SK-N-SH treated with all-trans-retinoic acid at 6 μM for 48 hours (cell line): ENCODE data around the gene FAM20C.

Source experiments
- ATAC-seq: fragments of 200-7000 bp; cut with Tn5 transposase; 3 replicates; pipeline ENCODE4 v1.9.1; 2020; ENCODE audit warnings: mild to moderate bottlenecking, moderate library complexity
- ARNTL ChIP-seq: fragments of 450-650 bp; formaldehyde crosslinking; IDR thresholded peaks from 2 replicates; pipeline ENCODE4 v1.5.0; 2020; ENCODE audit warnings: low read depth, mild to moderate bottlenecking, moderate library complexity, borderline replicate concordance
- BACH2 ChIP-seq: fragments of 250-450 bp; sonication (Bioruptor Pico); IDR thresholded peaks from 2 replicates; pipeline ENCODE4 v1.9.0; 2021; ENCODE audit warnings: mild to moderate bottlenecking, borderline replicate concordance
- CSDC2 ChIP-seq: fragments of 250-450 bp; sonication (Bioruptor Pico); IDR thresholded peaks from 2 replicates; pipeline ENCODE4 v1.5.0; 2020; ENCODE audit warnings: mild to moderate bottlenecking, moderate library complexity
- CSRNP3 ChIP-seq: fragments of 250-450 bp; sonication (Bioruptor Pico); IDR thresholded peaks from 2 replicates; pipeline ENCODE4 v1.5.1; 2021; ENCODE audit warnings: mild to moderate bottlenecking, moderate library complexity
- GLIS3 ChIP-seq: fragments of 250-450 bp; sonication (Bioruptor Pico); IDR thresholded peaks from 2 replicates; pipeline ENCODE4 v1.5.0; 2020; ENCODE audit warnings: mild to moderate bottlenecking, moderate library complexity
- ISL1 ChIP-seq: fragments of 250-450 bp; sonication (Bioruptor Pico); IDR thresholded peaks from 2 replicates; pipeline ENCODE4 v2.1.2; 2022; ENCODE audit warnings: mild to moderate bottlenecking, moderate library complexity
- OSR1 ChIP-seq: fragments of 250-450 bp; sonication (Bioruptor Pico); IDR thresholded peaks from 2 replicates; pipeline ENCODE4 v1.8.0; 2022; ENCODE audit warnings: moderate library complexity, mild to moderate bottlenecking, inconsistent platforms
- POU6F1 ChIP-seq: fragments of 250-450 bp; sonication (Bioruptor Pico); IDR thresholded peaks from 2 replicates; pipeline ENCODE4 v1.8.0; 2021; ENCODE audit warnings: low read depth, mild to moderate bottlenecking, moderate library complexity, borderline replicate concordance
- PPARA ChIP-seq: fragments of 250-450 bp; sonication (Bioruptor Pico); IDR thresholded peaks from 2 replicates; pipeline ENCODE4 v1.5.0; 2020; ENCODE audit warnings: mild to moderate bottlenecking, borderline replicate concordance
- SNAI2 ChIP-seq: fragments of 250-450 bp; sonication (Bioruptor Pico); IDR thresholded peaks from 2 replicates; pipeline ENCODE4 v1.5.0; 2020; ENCODE audit warnings: mild to moderate bottlenecking, moderate library complexity
- TCF4 ChIP-seq: fragments of 250-450 bp; sonication (Bioruptor Pico); IDR thresholded peaks from 2 replicates; pipeline ENCODE4 v1.8.0; 2021; ENCODE audit warnings: mild to moderate bottlenecking, moderate library complexity, borderline replicate concordance
- TOX ChIP-seq: fragments of 250-450 bp; sonication (Bioruptor Pico); IDR thresholded peaks from 2 replicates; pipeline ENCODE4 v1.8.0; 2021; ENCODE audit warnings: mild to moderate bottlenecking, moderate library complexity, borderline replicate concordance
- ZC3H10 ChIP-seq: fragments of 250-450 bp; sonication (Bioruptor Pico); IDR thresholded peaks from 2 replicates; pipeline ENCODE4 v1.5.1; 2021; ENCODE audit warnings: mild to moderate bottlenecking, moderate library complexity
- ZFP3 ChIP-seq: fragments of 250-450 bp; sonication (Bioruptor Pico); IDR thresholded peaks from 2 replicates; pipeline ENCODE4 v1.5.0; 2020; ENCODE audit warnings: mild to moderate bottlenecking, moderate library complexity
- ZFP30 ChIP-seq: fragments of 450-650 bp; formaldehyde crosslinking; IDR thresholded peaks from 2 replicates; pipeline ENCODE4 v1.5.0; 2022; ENCODE audit warnings: mild to moderate bottlenecking, moderate library complexity
- ZNF565 ChIP-seq: fragments of 450-650 bp; formaldehyde crosslinking; conservative IDR thresholded peaks from 2 replicates; pipeline ENCODE4 v1.5.0; 2020; ENCODE audit warnings: low read depth, mild to moderate bottlenecking, moderate library complexity
- ZNF70 ChIP-seq: fragments of 450-650 bp; formaldehyde crosslinking; IDR thresholded peaks from 2 replicates; pipeline ENCODE4 v1.5.0; 2020; ENCODE audit warnings: mild to moderate bottlenecking, moderate library complexity
- TF ChIP-seq, protein P1 (sequence below): fragments of 250-450 bp; sonication (Bioruptor Pico); IDR thresholded peaks from 2 replicates; pipeline ENCODE4 v1.8.0; 2020; ENCODE audit warnings: mild to moderate bottlenecking, moderate library complexity, borderline replicate concordance
- TF ChIP-seq, protein P2 (sequence below): fragments of 250-450 bp; sonication (Bioruptor Pico); IDR thresholded peaks from 2 replicates; pipeline ENCODE4 v1.5.0; 2020; ENCODE audit warnings: mild to moderate bottlenecking, moderate library complexity
- TF ChIP-seq, protein P3 (sequence below): fragments of 250-450 bp; sonication (Bioruptor Pico); IDR thresholded peaks from 2 replicates; pipeline ENCODE4 v1.5.1; 2020; ENCODE audit warnings: low read depth, mild to moderate bottlenecking, moderate library complexity

Gene FAM20C

GRCh38 chr7:194252-195009, 2.1 kb downstream of the FAM20C start:
- TF ChIP-seq, protein P1, sequence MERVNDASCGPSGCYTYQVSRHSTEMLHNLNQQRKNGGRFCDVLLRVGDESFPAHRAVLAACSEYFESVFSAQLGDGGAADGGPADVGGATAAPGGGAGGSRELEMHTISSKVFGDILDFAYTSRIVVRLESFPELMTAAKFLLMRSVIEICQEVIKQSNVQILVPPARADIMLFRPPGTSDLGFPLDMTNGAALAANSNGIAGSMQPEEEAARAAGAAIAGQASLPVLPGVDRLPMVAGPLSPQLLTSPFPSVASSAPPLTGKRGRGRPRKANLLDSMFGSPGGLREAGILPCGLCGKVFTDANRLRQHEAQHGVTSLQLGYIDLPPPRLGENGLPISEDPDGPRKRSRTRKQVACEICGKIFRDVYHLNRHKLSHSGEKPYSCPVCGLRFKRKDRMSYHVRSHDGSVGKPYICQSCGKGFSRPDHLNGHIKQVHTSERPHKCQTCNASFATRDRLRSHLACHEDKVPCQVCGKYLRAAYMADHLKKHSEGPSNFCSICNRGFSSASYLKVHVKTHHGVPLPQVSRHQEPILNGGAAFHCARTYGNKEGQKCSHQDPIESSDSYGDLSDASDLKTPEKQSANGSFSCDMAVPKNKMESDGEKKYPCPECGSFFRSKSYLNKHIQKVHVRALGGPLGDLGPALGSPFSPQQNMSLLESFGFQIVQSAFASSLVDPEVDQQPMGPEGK (CRISPR knock-in tag): no peak
- no peak for TF ChIP-seq ZFP30 (CRISPR knock-in tag)
- TF ChIP-seq ISL1: no peak
- TF ChIP-seq POU6F1: no peak
- no peak for TF ChIP-seq PPARA
- no peak for TF ChIP-seq TOX
- no peak for TF ChIP-seq CSDC2 (CRISPR knock-in tag)
- no peak for ATAC-seq

- ATAC-seq: no peak
- no peak for TF ChIP-seq GLIS3
- no peak for TF ChIP-seq ZC3H10 (CRISPR knock-in tag)
- TF ChIP-seq POU6F1: no peak
- no peak for TF ChIP-seq CSDC2 (CRISPR knock-in tag)
- TF ChIP-seq SNAI2: no peak
- no peak for TF ChIP-seq ZNF565
- TF ChIP-seq CSRNP3: no peak
- no peak for TF ChIP-seq ISL1
- TF ChIP-seq ZNF70 (CRISPR knock-in tag): no peak
- TF ChIP-seq, protein P2, sequence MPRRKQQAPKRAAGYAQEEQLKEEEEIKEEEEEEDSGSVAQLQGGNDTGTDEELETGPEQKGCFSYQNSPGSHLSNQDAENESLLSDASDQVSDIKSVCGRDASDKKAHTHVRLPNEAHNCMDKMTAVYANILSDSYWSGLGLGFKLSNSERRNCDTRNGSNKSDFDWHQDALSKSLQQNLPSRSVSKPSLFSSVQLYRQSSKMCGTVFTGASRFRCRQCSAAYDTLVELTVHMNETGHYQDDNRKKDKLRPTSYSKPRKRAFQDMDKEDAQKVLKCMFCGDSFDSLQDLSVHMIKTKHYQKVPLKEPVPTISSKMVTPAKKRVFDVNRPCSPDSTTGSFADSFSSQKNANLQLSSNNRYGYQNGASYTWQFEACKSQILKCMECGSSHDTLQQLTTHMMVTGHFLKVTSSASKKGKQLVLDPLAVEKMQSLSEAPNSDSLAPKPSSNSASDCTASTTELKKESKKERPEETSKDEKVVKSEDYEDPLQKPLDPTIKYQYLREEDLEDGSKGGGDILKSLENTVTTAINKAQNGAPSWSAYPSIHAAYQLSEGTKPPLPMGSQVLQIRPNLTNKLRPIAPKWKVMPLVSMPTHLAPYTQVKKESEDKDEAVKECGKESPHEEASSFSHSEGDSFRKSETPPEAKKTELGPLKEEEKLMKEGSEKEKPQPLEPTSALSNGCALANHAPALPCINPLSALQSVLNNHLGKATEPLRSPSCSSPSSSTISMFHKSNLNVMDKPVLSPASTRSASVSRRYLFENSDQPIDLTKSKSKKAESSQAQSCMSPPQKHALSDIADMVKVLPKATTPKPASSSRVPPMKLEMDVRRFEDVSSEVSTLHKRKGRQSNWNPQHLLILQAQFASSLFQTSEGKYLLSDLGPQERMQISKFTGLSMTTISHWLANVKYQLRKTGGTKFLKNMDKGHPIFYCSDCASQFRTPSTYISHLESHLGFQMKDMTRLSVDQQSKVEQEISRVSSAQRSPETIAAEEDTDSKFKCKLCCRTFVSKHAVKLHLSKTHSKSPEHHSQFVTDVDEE (CRISPR knock-in tag): no peak
- TF ChIP-seq, protein P3, sequence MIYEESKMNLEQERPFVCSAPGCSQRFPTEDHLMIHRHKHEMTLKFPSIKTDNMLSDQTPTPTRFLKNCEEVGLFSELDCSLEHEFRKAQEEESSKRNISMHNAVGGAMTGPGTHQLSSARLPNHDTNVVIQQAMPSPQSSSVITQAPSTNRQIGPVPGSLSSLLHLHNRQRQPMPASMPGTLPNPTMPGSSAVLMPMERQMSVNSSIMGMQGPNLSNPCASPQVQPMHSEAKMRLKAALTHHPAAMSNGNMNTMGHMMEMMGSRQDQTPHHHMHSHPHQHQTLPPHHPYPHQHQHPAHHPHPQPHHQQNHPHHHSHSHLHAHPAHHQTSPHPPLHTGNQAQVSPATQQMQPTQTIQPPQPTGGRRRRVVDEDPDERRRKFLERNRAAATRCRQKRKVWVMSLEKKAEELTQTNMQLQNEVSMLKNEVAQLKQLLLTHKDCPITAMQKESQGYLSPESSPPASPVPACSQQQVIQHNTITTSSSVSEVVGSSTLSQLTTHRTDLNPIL: no peak
- no peak for TF ChIP-seq BACH2
- no peak for TF ChIP-seq TCF4 (CRISPR knock-in tag)
- TF ChIP-seq, all 23 proteins: peak for 0
Measured at GRCh38 chr7:195010-195829, 2.8 kb downstream of the FAM20C start.

- TF ChIP-seq ZNF70 (CRISPR knock-in tag) (no peak), TCF4 (CRISPR knock-in tag) (no peak), SNAI2 (no peak), BACH2 (no peak), ZFP30 (CRISPR knock-in tag) (no peak), POU6F1 (no peak), OSR1 (CRISPR knock-in tag) (no peak), ARNTL (CRISPR knock-in tag) (no peak), ZC3H10 (CRISPR knock-in tag) (no peak), ZFP3 (no peak), CSDC2 (CRISPR knock-in tag) (no peak)
- TF ChIP-seq, protein P1 (CRISPR knock-in tag): no peak
- no peak for ATAC-seq
Measured at GRCh38 chr7:195830-196128, 3.4 kb downstream of the FAM20C start.
